ENCODE measurements around the gene ADAMTS4.
"Not testable (repeated sequence)": the region's sequence is repeated elsewhere in the genome, so short reads cannot be mapped to it uniquely, and the experiment has no call there.

The ADAMTS4 gene, protein sequence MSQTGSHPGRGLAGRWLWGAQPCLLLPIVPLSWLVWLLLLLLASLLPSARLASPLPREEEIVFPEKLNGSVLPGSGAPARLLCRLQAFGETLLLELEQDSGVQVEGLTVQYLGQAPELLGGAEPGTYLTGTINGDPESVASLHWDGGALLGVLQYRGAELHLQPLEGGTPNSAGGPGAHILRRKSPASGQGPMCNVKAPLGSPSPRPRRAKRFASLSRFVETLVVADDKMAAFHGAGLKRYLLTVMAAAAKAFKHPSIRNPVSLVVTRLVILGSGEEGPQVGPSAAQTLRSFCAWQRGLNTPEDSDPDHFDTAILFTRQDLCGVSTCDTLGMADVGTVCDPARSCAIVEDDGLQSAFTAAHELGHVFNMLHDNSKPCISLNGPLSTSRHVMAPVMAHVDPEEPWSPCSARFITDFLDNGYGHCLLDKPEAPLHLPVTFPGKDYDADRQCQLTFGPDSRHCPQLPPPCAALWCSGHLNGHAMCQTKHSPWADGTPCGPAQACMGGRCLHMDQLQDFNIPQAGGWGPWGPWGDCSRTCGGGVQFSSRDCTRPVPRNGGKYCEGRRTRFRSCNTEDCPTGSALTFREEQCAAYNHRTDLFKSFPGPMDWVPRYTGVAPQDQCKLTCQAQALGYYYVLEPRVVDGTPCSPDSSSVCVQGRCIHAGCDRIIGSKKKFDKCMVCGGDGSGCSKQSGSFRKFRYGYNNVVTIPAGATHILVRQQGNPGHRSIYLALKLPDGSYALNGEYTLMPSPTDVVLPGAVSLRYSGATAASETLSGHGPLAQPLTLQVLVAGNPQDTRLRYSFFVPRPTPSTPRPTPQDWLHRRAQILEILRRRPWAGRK

DNA sequence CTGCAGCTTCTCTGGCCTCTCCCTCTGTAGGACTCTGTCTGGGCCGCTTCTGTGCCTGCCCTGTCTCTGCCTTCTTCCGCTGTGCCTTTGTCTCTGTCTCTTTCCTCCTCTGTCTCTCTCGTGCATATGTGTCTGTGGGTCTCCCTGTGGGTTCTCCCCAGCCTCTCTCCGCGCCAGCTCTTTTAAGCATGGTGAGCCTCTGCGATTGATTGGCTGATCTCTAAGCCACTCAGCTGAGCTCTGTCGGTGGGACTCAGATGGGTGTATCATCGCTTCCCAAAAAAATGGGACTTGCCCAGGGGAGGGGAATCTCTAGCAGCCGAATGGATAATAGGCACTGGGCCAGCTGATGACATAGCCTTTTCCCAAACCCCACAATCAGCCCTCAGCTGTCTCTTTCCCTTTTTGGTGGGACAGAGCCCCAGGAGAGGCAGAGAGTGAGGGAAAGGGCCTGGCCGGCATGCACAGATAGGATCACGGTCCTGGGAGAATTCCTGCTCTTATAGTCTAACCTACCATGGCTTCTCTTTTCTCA is at the start of gene ADAMTS4:
TSS of gene ADAMTS4 (minus strand) at position 158 of the 535 bp plus-strand sequence. CDS start 427 bp downstream, outside the sequence.
- DNase-seq: no peak

DNA sequence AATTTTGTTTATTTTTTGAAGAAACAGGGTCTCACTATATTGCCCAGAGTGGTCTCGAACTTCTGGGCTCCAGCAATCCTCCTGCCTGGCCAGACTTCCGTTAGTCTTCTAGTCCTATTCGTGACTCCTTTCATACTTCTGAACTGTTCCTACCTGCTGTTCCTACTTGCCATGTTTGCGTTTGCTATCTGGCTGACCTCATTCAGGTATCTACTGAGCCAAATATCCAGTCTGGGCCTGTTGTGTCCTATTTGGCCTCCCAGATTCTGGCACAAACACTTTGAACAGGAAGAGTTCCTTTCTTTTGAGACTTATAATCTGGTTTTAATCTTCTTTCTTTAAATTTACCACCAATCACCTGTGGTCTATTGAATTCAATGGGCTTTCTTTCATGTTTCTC is 46.0 kb upstream of the ADAMTS4 start:
- no peak for DNase-seq

DNA sequence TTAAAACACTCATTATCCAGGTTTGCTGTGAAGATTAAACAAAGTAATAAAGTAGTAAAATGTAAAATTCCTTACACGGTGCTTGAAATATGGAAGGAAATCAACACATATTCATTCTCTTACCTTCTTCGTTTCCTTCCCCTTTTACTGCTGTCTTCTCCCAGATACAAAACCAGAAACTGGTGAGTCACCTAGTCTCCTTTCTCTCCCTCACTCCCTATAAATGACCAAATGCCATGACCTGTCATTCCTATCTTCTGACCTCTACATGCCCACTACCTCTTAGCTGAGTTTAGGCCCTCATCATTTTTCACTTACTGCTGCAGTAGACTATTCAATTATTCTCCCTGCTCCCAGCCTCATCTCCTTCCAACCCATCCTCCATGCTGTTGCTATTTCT is 43.5 kb upstream of the ADAMTS4 start:
- DNase-seq: no peak

- no peak for DNase-seq
These were observed 42.8 kb upstream of the ADAMTS4 start for GRCh38 chr1:161241682-161242081.

- no peak for DNase-seq
These were observed 39.2 kb upstream of the ADAMTS4 start, which contains the start of gene NR1I3 for GRCh38 chr1:161238039-161238473. Gene NR1I3, minus strand, starts transcription at chr1:161238203. Its CDS starts 1,638 bp downstream, at chr1:161236565.

GRCh38 chr1:161235957-161236775 is 37.3 kb upstream of the ADAMTS4 start:
- no peak for DNase-seq

GRCh38 chr1:161233102-161233501 is 34.2 kb upstream of the ADAMTS4 start:
- no peak for DNase-seq

- no peak for DNase-seq
These were observed 31.9 kb upstream of the ADAMTS4 start for GRCh38 chr1:161230762-161231161.

DNA sequence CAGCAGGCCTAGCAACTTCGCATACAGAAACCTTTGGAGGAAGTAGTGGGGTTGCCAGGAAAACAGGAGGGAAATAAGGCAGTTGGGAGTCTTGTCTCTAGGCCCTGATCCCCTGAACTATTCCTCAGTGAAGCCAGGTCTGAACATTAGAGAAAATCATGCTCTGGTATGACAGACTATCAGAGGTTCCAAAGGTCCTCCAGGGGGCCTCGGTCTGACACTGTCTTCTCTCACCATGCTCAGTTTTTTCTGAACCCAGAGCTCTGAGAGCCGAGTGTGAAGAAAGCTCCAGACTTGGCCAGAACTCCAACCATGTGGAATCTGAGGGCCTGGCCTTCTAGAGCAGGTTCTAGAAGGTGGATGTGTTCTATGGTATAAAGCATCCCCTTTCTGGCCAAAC is 31.0 kb upstream of the ADAMTS4 start:
- no peak for DNase-seq

- DNase-seq: no peak
These were observed 29.2 kb upstream of the ADAMTS4 start for GRCh38 chr1:161228032-161228431.

DNA sequence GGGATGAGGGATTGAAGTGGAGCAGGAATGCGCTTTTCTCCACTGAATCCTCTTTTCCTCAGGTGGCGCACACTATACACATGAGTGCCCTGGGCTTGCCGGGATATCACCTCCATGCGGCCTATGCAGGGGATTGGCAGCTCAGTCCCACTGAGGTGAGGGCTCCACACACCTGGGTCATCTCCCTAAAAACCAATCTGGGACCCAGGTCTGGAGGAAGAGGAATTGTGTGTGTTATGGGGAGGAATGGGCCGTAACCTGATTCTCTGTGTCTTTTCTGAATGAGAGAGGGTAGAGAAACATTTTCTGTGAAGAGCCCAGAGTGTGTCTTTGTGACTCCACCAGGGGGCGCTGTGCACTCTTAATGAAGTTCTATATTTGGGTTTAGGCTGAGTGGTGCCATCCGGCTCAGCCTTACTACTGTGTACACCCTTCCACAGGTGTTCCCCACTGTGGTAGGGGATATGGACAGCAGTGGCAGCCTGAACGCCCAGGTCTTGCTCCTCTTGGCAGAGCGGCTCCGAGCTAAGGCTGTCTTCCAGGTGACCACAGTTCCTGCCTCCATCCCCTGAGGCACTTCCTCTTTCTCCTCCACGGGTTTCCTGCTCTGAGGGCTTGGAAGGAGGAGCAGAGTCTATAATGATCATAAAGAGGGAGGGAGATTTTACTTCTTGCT is 28.5 kb upstream of the ADAMTS4 start:
- DNase-seq: peak; percentile 95

- DNase-seq: no peak
These were observed 27.9 kb upstream of the ADAMTS4 start for GRCh38 chr1:161226759-161227158.

DNA sequence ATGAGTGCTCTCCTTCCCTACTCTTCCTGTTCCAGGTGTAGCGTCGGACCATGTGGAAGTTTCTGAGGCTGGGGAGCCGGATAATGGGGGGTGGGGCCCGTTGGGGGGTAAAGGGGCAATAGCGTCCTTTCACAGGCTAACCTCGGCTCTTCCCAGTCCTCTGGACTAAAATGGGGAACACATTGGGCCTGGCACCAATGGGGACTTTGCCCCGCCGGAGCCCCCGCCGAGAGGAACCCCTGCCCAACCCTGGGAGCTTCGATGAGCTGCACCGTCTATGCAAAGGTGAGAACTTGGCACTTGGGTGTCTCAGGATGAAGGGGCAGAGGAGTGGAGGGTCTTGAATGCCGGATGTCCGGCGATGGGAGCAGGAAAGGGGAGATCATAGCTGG is 27.5 kb upstream of the ADAMTS4 start:
- peak; percentile 70 for DNase-seq

DNA sequence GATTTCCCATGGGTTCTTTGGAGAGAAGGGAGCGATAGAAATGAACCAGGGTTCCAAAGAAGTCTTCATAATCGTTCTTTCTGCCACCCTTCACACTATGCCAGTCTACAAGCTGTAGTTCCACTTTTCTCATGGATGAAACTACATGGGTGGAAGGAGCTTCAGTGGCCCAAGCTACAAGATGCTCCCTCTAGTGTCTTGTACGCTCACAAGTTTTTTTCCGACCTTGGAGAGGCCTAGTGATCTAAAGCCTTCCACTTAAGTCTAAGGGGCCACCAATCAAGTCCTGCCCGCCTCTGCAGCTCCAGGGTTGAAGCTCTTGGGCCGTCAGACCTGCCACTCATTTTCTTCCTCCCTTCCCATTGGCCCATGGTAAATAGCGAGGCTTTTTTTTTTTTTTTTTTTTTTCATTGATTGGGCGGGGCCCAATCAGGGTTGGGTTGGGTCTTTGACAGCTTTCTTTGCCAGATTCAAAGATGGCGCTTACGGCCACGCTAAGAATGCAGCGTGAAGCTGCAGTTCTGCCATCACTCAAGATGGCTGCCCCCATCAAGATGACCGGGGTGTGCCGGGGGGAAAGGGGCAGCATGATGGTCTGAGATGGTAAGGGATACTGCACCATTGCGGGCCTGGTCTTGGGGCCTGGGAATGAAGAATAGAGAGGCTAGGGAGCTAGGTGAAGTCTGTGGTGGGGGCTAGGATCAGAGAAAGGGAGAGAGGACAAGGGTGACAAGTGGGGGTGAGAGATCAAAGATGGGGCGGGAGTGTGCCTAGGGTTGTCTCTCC is 26.9 kb upstream of the ADAMTS4 start, which contains the start of gene TOMM40L:
TSS of gene TOMM40L (plus strand) at position 527 of the 786 bp plus-strand sequence. CDS start 430 bp downstream, outside the sequence.
- DNase-seq: peak; percentile 91

DNA sequence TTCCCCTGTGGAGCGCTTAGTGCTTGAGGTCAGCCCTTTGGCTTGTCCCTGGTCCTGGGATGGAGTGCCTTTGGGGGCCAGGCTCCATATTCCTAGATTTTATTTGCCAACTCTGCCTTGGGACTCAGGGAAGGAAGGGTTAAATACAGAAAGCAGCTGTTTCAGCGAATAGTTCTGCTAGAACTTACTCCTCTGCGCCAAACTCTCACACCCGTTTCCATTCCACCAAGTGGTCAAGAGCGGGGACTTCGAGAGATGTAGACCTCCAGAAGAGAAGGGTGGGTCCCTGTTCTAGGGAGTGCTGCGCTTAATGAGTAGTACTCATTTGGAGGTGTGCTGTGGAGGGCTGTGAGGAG is 26.3 kb upstream of the ADAMTS4 start:
- no peak for DNase-seq

DNA sequence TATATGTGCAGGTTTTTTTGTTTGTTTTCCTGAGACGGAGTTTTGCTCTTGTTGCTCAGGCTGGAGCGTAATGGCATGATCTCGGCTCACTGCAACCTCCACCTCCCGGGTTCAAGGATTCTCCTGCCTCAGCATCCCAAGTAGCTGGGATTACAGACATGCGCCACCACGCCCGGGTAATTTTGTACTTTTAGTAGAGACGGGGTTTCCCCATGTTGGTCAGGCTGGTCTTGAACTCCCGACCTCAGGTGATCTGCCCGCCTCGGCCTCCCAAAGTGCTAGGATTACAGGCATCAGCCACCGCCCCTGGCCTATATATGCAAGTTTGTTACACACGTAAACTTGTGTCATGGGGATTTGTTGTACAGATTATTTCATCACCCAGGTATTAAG is 25.8 kb upstream of the ADAMTS4 start:
- not testable (repeated sequence) for DNase-seq

GRCh38 chr1:161223805-161224694 is 25.2 kb upstream of the ADAMTS4 start:
- no peak for DNase-seq

DNA sequence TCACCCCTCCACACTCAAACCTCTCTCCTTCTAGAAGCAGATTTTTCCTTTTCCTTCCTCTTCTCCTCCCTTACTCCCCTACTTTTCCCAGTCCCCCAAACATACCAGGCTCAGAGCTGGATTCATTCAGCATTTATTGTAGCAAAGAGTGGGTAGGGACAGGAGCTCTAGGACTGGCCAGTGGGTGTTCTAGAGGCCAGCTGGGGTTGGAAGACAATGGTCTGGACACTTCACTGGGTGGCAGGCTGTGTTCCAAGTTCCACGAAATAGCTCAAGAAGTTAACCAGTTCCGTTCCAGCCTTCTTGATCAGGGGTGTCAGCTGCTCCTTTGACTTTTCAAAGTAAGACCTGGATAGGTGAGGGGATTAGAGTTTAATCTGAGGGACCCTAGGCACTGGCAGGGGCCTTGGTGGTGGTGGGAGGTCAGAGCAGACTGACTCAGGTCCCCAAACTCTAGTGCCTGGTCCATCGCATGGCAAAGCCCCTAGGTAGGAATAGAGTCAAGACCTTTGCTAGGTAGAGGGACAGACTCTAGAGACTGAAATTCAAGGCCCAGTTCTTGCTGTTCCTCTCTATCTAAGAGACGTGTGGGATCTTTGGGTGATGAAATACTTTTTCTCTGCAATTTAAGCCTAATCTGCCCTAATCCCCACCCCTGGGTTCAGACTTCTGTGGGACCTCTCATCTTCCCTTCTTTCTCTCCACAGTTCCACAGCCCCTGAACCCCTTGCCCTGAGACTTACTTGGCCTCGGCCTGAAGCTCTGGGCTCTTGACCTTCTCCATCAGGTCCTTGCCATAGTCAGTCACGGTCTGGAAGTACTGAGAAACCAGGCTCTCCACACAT is 23.5 kb upstream of the ADAMTS4 start:
- no peak for DNase-seq

- DNase-seq: no peak
These were observed 21.1 kb upstream of the ADAMTS4 start for GRCh38 chr1:161220002-161220401.

All from activated CD8-positive, alpha-beta memory T cell treated with anti-CD3 and anti-CD28 coated beads for 24 hours (primary cell).